WTC11 (cell line): ENCODE data around the gene SLC39A3.

Experiments used
- FOXK1 ChIP-seq: sonication (generic); formaldehyde crosslinking; IDR thresholded peaks from 2 replicates; pipeline ENCODE4 v1.8.0; 2022; ENCODE audit warnings: mild to moderate bottlenecking, moderate library complexity, missing genetic modification reagents
- FOXP1 ChIP-seq: sonication (generic); formaldehyde crosslinking; IDR thresholded peaks from 2 replicates; pipeline ENCODE4 v1.8.0; 2022; ENCODE audit warnings: missing genetic modification reagents, mild to moderate bottlenecking, moderate library complexity, borderline replicate concordance
- NFYB ChIP-seq: sonication (generic); formaldehyde crosslinking; conservative IDR thresholded peaks from 2 replicates; pipeline ENCODE4 v1.8.0; 2022; ENCODE audit warnings: low read depth, missing genetic modification reagents
- OVOL2 ChIP-seq: fragments of 250-450 bp; sonication (Bioruptor Pico); IDR thresholded peaks from 2 replicates; pipeline ENCODE4 v1.9.0; 2021; ENCODE audit warnings: mild to moderate bottlenecking, borderline replicate concordance
- SMAD3 ChIP-seq: sonication (generic); formaldehyde crosslinking; IDR thresholded peaks from 2 replicates; pipeline ENCODE4 v1.8.0; 2022; ENCODE audit warnings: missing genetic modification reagents, mild to moderate bottlenecking, borderline replicate concordance
- TEAD1 ChIP-seq: sonication (generic); formaldehyde crosslinking; IDR thresholded peaks from 2 replicates; pipeline ENCODE4 v1.8.0; 2022; ENCODE audit warnings: mild to moderate bottlenecking, missing genetic modification reagents
- ZBTB21 ChIP-seq: sonication (generic); formaldehyde crosslinking; IDR thresholded peaks from 2 replicates; pipeline ENCODE4 v1.8.1; 2023; ENCODE audit warnings: mild to moderate bottlenecking, missing genetic modification reagents, borderline replicate concordance
- TF ChIP-seq, protein P1 (sequence below): fragments of 200-600 bp; IDR thresholded peaks from 2 replicates; pipeline ENCODE4 v1.8.0; 2022; ENCODE audit warnings: antibody characterized with exemption
- TF ChIP-seq, protein P2 (sequence below): sonication (generic); formaldehyde crosslinking; IDR thresholded peaks from 2 replicates; pipeline ENCODE4 v1.8.0; 2023; ENCODE audit warnings: missing genetic modification reagents, mild to moderate bottlenecking, borderline replicate concordance
- TF ChIP-seq, protein P3 (sequence below): sonication (generic); formaldehyde crosslinking; IDR thresholded peaks from 2 replicates; pipeline ENCODE4 v1.8.1; 2023; ENCODE audit warnings: mild to moderate bottlenecking, missing genetic modification reagents, borderline replicate concordance

DNA sequence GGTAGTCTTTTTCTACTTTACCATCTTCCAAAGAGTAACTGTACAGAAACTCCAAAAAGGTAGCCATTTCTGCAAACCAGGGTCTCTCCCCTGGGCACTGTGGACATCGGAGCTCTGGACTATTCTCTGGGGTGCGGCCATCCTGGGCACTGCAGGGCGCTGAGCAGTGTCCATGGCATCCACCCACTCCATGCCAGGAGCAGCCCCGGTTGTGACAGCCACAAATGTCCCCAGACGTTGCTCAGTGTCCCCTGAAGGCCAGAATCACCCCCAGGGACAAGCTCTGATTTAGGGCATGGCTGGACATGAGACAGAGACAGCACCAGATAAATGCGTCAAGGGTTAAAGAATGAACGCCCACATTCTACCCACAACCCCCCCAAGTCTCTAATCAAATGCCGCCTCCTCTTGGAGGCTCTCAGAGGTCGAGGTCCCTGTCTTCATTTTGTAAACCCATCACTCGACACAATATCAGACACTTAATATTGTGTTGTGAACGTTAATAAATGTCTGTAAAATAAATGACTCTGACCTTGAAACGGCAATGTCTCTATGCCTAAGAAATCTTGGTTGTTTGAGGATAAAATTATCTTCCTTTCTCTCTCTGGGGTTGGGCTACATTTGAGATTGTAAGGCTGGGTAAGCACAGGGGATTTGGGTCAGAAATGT is 46.2 kb downstream of the SLC39A3 start:
- TF ChIP-seq, protein P1, sequence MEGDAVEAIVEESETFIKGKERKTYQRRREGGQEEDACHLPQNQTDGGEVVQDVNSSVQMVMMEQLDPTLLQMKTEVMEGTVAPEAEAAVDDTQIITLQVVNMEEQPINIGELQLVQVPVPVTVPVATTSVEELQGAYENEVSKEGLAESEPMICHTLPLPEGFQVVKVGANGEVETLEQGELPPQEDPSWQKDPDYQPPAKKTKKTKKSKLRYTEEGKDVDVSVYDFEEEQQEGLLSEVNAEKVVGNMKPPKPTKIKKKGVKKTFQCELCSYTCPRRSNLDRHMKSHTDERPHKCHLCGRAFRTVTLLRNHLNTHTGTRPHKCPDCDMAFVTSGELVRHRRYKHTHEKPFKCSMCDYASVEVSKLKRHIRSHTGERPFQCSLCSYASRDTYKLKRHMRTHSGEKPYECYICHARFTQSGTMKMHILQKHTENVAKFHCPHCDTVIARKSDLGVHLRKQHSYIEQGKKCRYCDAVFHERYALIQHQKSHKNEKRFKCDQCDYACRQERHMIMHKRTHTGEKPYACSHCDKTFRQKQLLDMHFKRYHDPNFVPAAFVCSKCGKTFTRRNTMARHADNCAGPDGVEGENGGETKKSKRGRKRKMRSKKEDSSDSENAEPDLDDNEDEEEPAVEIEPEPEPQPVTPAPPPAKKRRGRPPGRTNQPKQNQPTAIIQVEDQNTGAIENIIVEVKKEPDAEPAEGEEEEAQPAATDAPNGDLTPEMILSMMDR, result no peak
- TF ChIP-seq, protein P2, sequence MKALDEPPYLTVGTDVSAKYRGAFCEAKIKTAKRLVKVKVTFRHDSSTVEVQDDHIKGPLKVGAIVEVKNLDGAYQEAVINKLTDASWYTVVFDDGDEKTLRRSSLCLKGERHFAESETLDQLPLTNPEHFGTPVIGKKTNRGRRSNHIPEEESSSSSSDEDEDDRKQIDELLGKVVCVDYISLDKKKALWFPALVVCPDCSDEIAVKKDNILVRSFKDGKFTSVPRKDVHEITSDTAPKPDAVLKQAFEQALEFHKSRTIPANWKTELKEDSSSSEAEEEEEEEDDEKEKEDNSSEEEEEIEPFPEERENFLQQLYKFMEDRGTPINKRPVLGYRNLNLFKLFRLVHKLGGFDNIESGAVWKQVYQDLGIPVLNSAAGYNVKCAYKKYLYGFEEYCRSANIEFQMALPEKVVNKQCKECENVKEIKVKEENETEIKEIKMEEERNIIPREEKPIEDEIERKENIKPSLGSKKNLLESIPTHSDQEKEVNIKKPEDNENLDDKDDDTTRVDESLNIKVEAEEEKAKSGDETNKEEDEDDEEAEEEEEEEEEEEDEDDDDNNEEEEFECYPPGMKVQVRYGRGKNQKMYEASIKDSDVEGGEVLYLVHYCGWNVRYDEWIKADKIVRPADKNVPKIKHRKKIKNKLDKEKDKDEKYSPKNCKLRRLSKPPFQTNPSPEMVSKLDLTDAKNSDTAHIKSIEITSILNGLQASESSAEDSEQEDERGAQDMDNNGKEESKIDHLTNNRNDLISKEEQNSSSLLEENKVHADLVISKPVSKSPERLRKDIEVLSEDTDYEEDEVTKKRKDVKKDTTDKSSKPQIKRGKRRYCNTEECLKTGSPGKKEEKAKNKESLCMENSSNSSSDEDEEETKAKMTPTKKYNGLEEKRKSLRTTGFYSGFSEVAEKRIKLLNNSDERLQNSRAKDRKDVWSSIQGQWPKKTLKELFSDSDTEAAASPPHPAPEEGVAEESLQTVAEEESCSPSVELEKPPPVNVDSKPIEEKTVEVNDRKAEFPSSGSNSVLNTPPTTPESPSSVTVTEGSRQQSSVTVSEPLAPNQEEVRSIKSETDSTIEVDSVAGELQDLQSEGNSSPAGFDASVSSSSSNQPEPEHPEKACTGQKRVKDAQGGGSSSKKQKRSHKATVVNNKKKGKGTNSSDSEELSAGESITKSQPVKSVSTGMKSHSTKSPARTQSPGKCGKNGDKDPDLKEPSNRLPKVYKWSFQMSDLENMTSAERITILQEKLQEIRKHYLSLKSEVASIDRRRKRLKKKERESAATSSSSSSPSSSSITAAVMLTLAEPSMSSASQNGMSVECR (CRISPR knock-in tag), result no peak
- TF ChIP-seq FOXP1 (CRISPR knock-in tag), result no peak
- no peak for TF ChIP-seq ZBTB21 (CRISPR knock-in tag)
- no peak for TF ChIP-seq OVOL2 (CRISPR knock-in tag)
- TF ChIP-seq, protein P3, sequence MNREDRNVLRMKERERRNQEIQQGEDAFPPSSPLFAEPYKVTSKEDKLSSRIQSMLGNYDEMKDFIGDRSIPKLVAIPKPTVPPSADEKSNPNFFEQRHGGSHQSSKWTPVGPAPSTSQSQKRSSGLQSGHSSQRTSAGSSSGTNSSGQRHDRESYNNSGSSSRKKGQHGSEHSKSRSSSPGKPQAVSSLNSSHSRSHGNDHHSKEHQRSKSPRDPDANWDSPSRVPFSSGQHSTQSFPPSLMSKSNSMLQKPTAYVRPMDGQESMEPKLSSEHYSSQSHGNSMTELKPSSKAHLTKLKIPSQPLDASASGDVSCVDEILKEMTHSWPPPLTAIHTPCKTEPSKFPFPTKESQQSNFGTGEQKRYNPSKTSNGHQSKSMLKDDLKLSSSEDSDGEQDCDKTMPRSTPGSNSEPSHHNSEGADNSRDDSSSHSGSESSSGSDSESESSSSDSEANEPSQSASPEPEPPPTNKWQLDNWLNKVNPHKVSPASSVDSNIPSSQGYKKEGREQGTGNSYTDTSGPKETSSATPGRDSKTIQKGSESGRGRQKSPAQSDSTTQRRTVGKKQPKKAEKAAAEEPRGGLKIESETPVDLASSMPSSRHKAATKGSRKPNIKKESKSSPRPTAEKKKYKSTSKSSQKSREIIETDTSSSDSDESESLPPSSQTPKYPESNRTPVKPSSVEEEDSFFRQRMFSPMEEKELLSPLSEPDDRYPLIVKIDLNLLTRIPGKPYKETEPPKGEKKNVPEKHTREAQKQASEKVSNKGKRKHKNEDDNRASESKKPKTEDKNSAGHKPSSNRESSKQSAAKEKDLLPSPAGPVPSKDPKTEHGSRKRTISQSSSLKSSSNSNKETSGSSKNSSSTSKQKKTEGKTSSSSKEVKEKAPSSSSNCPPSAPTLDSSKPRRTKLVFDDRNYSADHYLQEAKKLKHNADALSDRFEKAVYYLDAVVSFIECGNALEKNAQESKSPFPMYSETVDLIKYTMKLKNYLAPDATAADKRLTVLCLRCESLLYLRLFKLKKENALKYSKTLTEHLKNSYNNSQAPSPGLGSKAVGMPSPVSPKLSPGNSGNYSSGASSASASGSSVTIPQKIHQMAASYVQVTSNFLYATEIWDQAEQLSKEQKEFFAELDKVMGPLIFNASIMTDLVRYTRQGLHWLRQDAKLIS (CRISPR knock-in tag), result no peak
- no peak for TF ChIP-seq SMAD3 (CRISPR knock-in tag)
- no peak for TF ChIP-seq TEAD1 (CRISPR knock-in tag)
- no peak for TF ChIP-seq NFYB
- TF ChIP-seq FOXK1, result no peak
